ENCODE data around the gene TST. TPM values are rescaled to one million over a fixed set of nuclear protein-coding genes. Genes with fewer than 3 reads are reported as not detected.

The TST gene
- total and polyA plus RNA-seq, 2 donors (not counting 3 experiments of a cell fraction or from before 2014, with no cell fraction given) = 39.2 to 95.1 TPM

- H3K4me2 ChIP-seq (ENCODE audit: insufficient read depth, low read length) = no peak overlapping the region
- no peak overlapping the region for H3K9ac ChIP-seq (replicated peaks; ENCODE audit: extremely low read depth, insufficient read depth, low read length)
- no peaks in the 10 kb centered on the region for H3K27me3 ChIP-seq (ENCODE audit: control insufficient read depth in 2 of 2, insufficient read depth in 2 of 2, low read length in 2 of 2)
- H3K9me3 ChIP-seq (replicated peaks; ENCODE audit: control insufficient read depth, insufficient read depth, low read length) = no peaks in the 10 kb centered on the region
- FAIRE-seq = no peak
- H3K9me1 ChIP-seq (replicated peaks; ENCODE audit: control insufficient read depth, extremely low read depth, insufficient read depth, low read length) = no peaks in the 10 kb centered on the region
- no peak for DNase-seq (ENCODE audit: low read depth, low spot score)
- ChIA-PET CTCF (interaction anchor here (1.2 to 1.5 kb wide), 2 partner anchors 12 to 29 kb away, joined by 3 to 5 read pairs; no protein-coding TSS in a partner anchor), POLR2A (no interaction called here)
- no TSS peak for BruUV-seq (replicated peaks)
- H3K79me2 ChIP-seq (ENCODE audit: control insufficient read depth, insufficient read depth, low read length) = peaks cover 3% of the 10 kb centered on the region
- H2AFZ ChIP-seq (ENCODE audit: low read depth, low read length) = no peak overlapping the region
- H3K4me3 ChIP-seq (replicated peaks in 1 of 3; ENCODE audit: insufficient read depth in 1 of 3, low read depth in 1 of 3, low read length in 3 of 3) = no peak overlapping the region
- H4K20me1 ChIP-seq (replicated peaks; ENCODE audit: control insufficient read depth, extremely low read depth, insufficient read depth, low read length) = no peaks in the 10 kb centered on the region
- peaks cover 0 to 7% of the 10 kb centered on the region in 2 experiments for H3K36me3 ChIP-seq (ENCODE audit: control insufficient read depth in 2 of 2, extremely low read depth in 1 of 2, insufficient read depth in 2 of 2, low read length in 2 of 2)
- peaks cover 7% of the 10 kb centered on the region for H3K4me1 ChIP-seq (ENCODE audit: control insufficient read depth, extremely low read depth, insufficient read depth, low read length)
- intact Hi-C loops (cut with micrococcal nuclease) (no loop called here), dilution Hi-C loops (cut with MboI; ENCODE audit: extremely low pct_ligation_motif_present, low sequenced_read_pairs) (no loop called here)
- TF ChIP-seq MAX (IDR thresholded peaks at IDR 0.05; ENCODE audit: insufficient read depth, insufficient read length) = no peak
- TF ChIP-seq, protein P1, sequence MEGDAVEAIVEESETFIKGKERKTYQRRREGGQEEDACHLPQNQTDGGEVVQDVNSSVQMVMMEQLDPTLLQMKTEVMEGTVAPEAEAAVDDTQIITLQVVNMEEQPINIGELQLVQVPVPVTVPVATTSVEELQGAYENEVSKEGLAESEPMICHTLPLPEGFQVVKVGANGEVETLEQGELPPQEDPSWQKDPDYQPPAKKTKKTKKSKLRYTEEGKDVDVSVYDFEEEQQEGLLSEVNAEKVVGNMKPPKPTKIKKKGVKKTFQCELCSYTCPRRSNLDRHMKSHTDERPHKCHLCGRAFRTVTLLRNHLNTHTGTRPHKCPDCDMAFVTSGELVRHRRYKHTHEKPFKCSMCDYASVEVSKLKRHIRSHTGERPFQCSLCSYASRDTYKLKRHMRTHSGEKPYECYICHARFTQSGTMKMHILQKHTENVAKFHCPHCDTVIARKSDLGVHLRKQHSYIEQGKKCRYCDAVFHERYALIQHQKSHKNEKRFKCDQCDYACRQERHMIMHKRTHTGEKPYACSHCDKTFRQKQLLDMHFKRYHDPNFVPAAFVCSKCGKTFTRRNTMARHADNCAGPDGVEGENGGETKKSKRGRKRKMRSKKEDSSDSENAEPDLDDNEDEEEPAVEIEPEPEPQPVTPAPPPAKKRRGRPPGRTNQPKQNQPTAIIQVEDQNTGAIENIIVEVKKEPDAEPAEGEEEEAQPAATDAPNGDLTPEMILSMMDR (IDR thresholded peaks at IDR 0.05; ENCODE audit: extremely low read depth in 1 of 2, insufficient read depth in 1 of 2, low read depth in 1 of 2, low read length in 2 of 2) = no peak
- TF ChIP-seq JUN (IDR thresholded peaks at IDR 0.05; ENCODE audit: borderline replicate concordance, insufficient read depth, insufficient read length, low read depth) = no peak
- TF ChIP-seq GATA2 (IDR thresholded peaks at IDR 0.05; ENCODE audit: insufficient read depth, insufficient read length, low read depth, low read length) = no peak
- no peak overlapping the region for H3K27ac ChIP-seq (ENCODE audit: insufficient read depth, low read depth, low read length)
Measured at GRCh38 chr22:37049224-37049623, 30.0 kb upstream of the TST start.

- no peak for FAIRE-seq
- no peak overlapping the region for H3K9ac ChIP-seq (replicated peaks; ENCODE audit: extremely low read depth, insufficient read depth, low read length)
Measured at GRCh38 chr22:37048133-37048532, 28.9 kb upstream of the TST start.

More at GRCh38 chr22:37048133-37048532, 28.9 kb upstream of the TST start:
- Histone ChIP-seq H3K4me2 (ENCODE audit: insufficient read depth, low read length) (no peak overlapping the region), H3K4me3 (replicated peaks in 1 of 3; ENCODE audit: insufficient read depth in 1 of 3, low read depth in 1 of 3, low read length in 3 of 3) (no peak overlapping the region), H2AFZ (ENCODE audit: low read depth, low read length) (no peak overlapping the region), H3K4me1 (ENCODE audit: control insufficient read depth, extremely low read depth, insufficient read depth, low read length) (peaks cover 7% of the 10 kb centered on the region), H3K36me3 (ENCODE audit: control insufficient read depth in 2 of 2, extremely low read depth in 1 of 2, insufficient read depth in 2 of 2, low read length in 2 of 2) (no peaks in the 10 kb centered on the region), H3K27ac (ENCODE audit: insufficient read depth, low read depth, low read length) (no peak overlapping the region), H3K79me2 (ENCODE audit: control insufficient read depth, insufficient read depth, low read length) (peaks cover 3% of the 10 kb centered on the region), H4K20me1 (replicated peaks; ENCODE audit: control insufficient read depth, extremely low read depth, insufficient read depth, low read length) (no peaks in the 10 kb centered on the region), H3K27me3 (ENCODE audit: control insufficient read depth in 2 of 2, insufficient read depth in 2 of 2, low read length in 2 of 2) (no peaks in the 10 kb centered on the region), H3K9me1 (replicated peaks; ENCODE audit: control insufficient read depth, extremely low read depth, insufficient read depth, low read length) (no peaks in the 10 kb centered on the region), H3K9me3 (replicated peaks; ENCODE audit: control insufficient read depth, insufficient read depth, low read length) (no peaks in the 10 kb centered on the region)
- ChIA-PET POLR2A (no interaction called here), CTCF (interaction anchor here (0.7 to 1.5 kb wide), 3 partner anchors 23 to 151 kb away, joined by 3 to 5 read pairs (median 3); no protein-coding TSS in a partner anchor)
- BruUV-seq (replicated peaks) = no TSS peak
- no peak for DNase-seq (ENCODE audit: low read depth, low spot score)
- intact Hi-C loops (cut with micrococcal nuclease) (no loop called here), dilution Hi-C loops (cut with MboI; ENCODE audit: extremely low pct_ligation_motif_present, low sequenced_read_pairs) (no loop called here)
- no peak for TF ChIP-seq POLR2A (IDR thresholded peaks at IDR 0.05; ENCODE audit: low read depth, low read length)
- TF ChIP-seq MYC (IDR thresholded peaks at IDR 0.05; ENCODE audit: low read depth, low read length) = no peak
- TF ChIP-seq, protein P1 (IDR thresholded peaks at IDR 0.05; ENCODE audit: extremely low read depth in 1 of 2, insufficient read depth in 1 of 2, low read depth in 1 of 2, low read length in 2 of 2) = no peak
- no peak for TF ChIP-seq GATA2 (IDR thresholded peaks at IDR 0.05; ENCODE audit: insufficient read depth, insufficient read length, low read depth, low read length)
- TF ChIP-seq FOS (IDR thresholded peaks at IDR 0.05; ENCODE audit: borderline replicate concordance, insufficient read depth, low read length) = no peak
- TF ChIP-seq POLR2AphosphoS5 (IDR thresholded peaks at IDR 0.05; ENCODE audit: insufficient read depth, low read depth, low read length) = no peak
- no peak for TF ChIP-seq MAX (IDR thresholded peaks at IDR 0.05; ENCODE audit: insufficient read depth, insufficient read length)
- no peak for TF ChIP-seq EZH2 (IDR thresholded peaks at IDR 0.05; ENCODE audit: borderline replicate concordance, low read depth, low read length, severe bottlenecking)
- no peak for TF ChIP-seq JUN (IDR thresholded peaks at IDR 0.05; ENCODE audit: borderline replicate concordance, insufficient read depth, insufficient read length, low read depth)
